Measurements from ENCODE around the gene KCTD3.
A peak's percentile ranks its signal among the peaks of the same experiment; 100 is the strongest.

KCTD3 gene

GRCh38 chr1:215539803-215540570 is 27.1 kb upstream of the KCTD3 start:
- Histone ChIP-seq H3K36me3 (ENCODE audit: insufficient read depth, low read length) (no peaks in the 10 kb centered on the region), H3K27me3 (ENCODE audit: control insufficient read depth in 1 of 2, insufficient read depth in 2 of 2, low read length in 2 of 2) (no peaks in the 10 kb centered on the region), H3K9ac (ENCODE audit: low read length) (no peak overlapping the region), H3K9me3 (ENCODE audit: low read length) (no peaks in the 10 kb centered on the region), H3K4me3 (ENCODE audit: low read depth in 1 of 2, low read length in 2 of 2) (no peak overlapping the region), H3K4me1 (ENCODE audit: insufficient read depth, low read length) (peaks cover 29% of the 10 kb centered on the region), H3K27ac (ENCODE audit: low read depth, low read length) (peak overlapping the region; percentile 67)

- no peaks in the 10 kb centered on the region for H3K9me3 ChIP-seq (ENCODE audit: low read length)
- H3K27me3 ChIP-seq (ENCODE audit: control insufficient read depth in 1 of 2, insufficient read depth in 2 of 2, low read length in 2 of 2): no peaks in the 10 kb centered on the region
- no peaks in the 10 kb centered on the region for H3K36me3 ChIP-seq (ENCODE audit: insufficient read depth, low read length)
- H3K4me3 ChIP-seq (ENCODE audit: low read depth in 1 of 2, low read length in 2 of 2): no peak overlapping the region
- no peak overlapping the region for H3K27ac ChIP-seq (ENCODE audit: low read depth, low read length)
- no peak overlapping the region for H3K9ac ChIP-seq (ENCODE audit: low read length)
- H3K4me1 ChIP-seq (ENCODE audit: insufficient read depth, low read length): peaks cover 40% of the 10 kb centered on the region
These were observed 24.8 kb upstream of the KCTD3 start for GRCh38 chr1:215542301-215542700.

GRCh38 chr1:215543191-215543606 is 23.9 kb upstream of the KCTD3 start:
- Histone ChIP-seq H3K4me3 (ENCODE audit: low read depth in 1 of 2, low read length in 2 of 2) (no peak overlapping the region), H3K27ac (ENCODE audit: low read depth, low read length) (no peak overlapping the region)

GRCh38 chr1:215543806-215544205 is 23.3 kb upstream of the KCTD3 start:
- Histone ChIP-seq H3K9me3 (ENCODE audit: low read length) (no peaks in the 10 kb centered on the region), H3K36me3 (ENCODE audit: insufficient read depth, low read length) (no peaks in the 10 kb centered on the region), H3K4me3 (ENCODE audit: low read depth in 1 of 2, low read length in 2 of 2) (no peak overlapping the region), H3K27me3 (ENCODE audit: control insufficient read depth in 1 of 2, insufficient read depth in 2 of 2, low read length in 2 of 2) (no peaks in the 10 kb centered on the region), H3K27ac (ENCODE audit: low read depth, low read length) (no peak overlapping the region), H3K9ac (ENCODE audit: low read length) (no peak overlapping the region), H3K4me1 (ENCODE audit: insufficient read depth, low read length) (peaks cover 47% of the 10 kb centered on the region)

More at GRCh38 chr1:215543191-215543606, 23.9 kb upstream of the KCTD3 start:
- Histone ChIP-seq H3K4me1 (ENCODE audit: insufficient read depth, low read length) (peaks cover 47% of the 10 kb centered on the region), H3K9me3 (ENCODE audit: low read length) (no peaks in the 10 kb centered on the region), H3K9ac (ENCODE audit: low read length) (no peak overlapping the region), H3K36me3 (ENCODE audit: insufficient read depth, low read length) (no peaks in the 10 kb centered on the region), H3K27me3 (ENCODE audit: control insufficient read depth in 1 of 2, insufficient read depth in 2 of 2, low read length in 2 of 2) (no peaks in the 10 kb centered on the region)

- no peaks in the 10 kb centered on the region for H3K9me3 ChIP-seq (ENCODE audit: low read length)
- no peaks in the 10 kb centered on the region for H3K27me3 ChIP-seq (ENCODE audit: control insufficient read depth in 1 of 2, insufficient read depth in 2 of 2, low read length in 2 of 2)
- H3K27ac ChIP-seq (ENCODE audit: low read depth, low read length): peak overlapping the region; percentile 19
- H3K4me3 ChIP-seq (ENCODE audit: low read depth in 1 of 2, low read length in 2 of 2): no peak overlapping the region
- peaks cover 41% of the 10 kb centered on the region for H3K4me1 ChIP-seq (ENCODE audit: insufficient read depth, low read length)
- no peak overlapping the region for H3K9ac ChIP-seq (ENCODE audit: low read length)
- no peaks in the 10 kb centered on the region for H3K36me3 ChIP-seq (ENCODE audit: insufficient read depth, low read length)
These were observed 22.5 kb upstream of the KCTD3 start for GRCh38 chr1:215544566-215544965.

- Histone ChIP-seq H3K9me3 (ENCODE audit: low read length) (no peaks in the 10 kb centered on the region), H3K4me3 (ENCODE audit: low read depth in 1 of 2, low read length in 2 of 2) (no peak overlapping the region), H3K9ac (ENCODE audit: low read length) (no peak overlapping the region), H3K36me3 (ENCODE audit: insufficient read depth, low read length) (no peaks in the 10 kb centered on the region), H3K27ac (ENCODE audit: low read depth, low read length) (peak overlapping the region; percentile 19), H3K27me3 (ENCODE audit: control insufficient read depth in 1 of 2, insufficient read depth in 2 of 2, low read length in 2 of 2) (no peaks in the 10 kb centered on the region), H3K4me1 (ENCODE audit: insufficient read depth, low read length) (peaks cover 35% of the 10 kb centered on the region)
These were observed 22.0 kb upstream of the KCTD3 start for GRCh38 chr1:215545096-215545495.

GRCh38 chr1:215547011-215547410 is 20.1 kb upstream of the KCTD3 start:
- Histone ChIP-seq H3K9ac (ENCODE audit: low read length) (no peak overlapping the region), H3K9me3 (ENCODE audit: low read length) (no peaks in the 10 kb centered on the region), H3K27me3 (ENCODE audit: control insufficient read depth in 1 of 2, insufficient read depth in 2 of 2, low read length in 2 of 2) (no peaks in the 10 kb centered on the region), H3K27ac (ENCODE audit: low read depth, low read length) (peak overlapping the region; percentile 49), H3K36me3 (ENCODE audit: insufficient read depth, low read length) (no peaks in the 10 kb centered on the region), H3K4me1 (ENCODE audit: insufficient read depth, low read length) (peaks cover 29% of the 10 kb centered on the region), H3K4me3 (ENCODE audit: low read depth in 1 of 2, low read length in 2 of 2) (no peak overlapping the region)

GRCh38 chr1:215551806-215552205 is 15.3 kb upstream of the KCTD3 start:
- Histone ChIP-seq H3K4me3 (ENCODE audit: low read depth in 1 of 2, low read length in 2 of 2) (no peak overlapping the region), H3K4me1 (ENCODE audit: insufficient read depth, low read length) (peaks cover 11% of the 10 kb centered on the region), H3K9me3 (ENCODE audit: low read length) (no peaks in the 10 kb centered on the region), H3K27me3 (ENCODE audit: control insufficient read depth in 1 of 2, insufficient read depth in 2 of 2, low read length in 2 of 2) (no peaks in the 10 kb centered on the region), H3K9ac (ENCODE audit: low read length) (no peak overlapping the region), H3K36me3 (ENCODE audit: insufficient read depth, low read length) (no peaks in the 10 kb centered on the region), H3K27ac (ENCODE audit: low read depth, low read length) (no peak overlapping the region)

GRCh38 chr1:215554865-215555264 is 12.2 kb upstream of the KCTD3 start:
- H3K36me3 ChIP-seq (ENCODE audit: insufficient read depth, low read length): no peaks in the 10 kb centered on the region
- H3K9me3 ChIP-seq (ENCODE audit: low read length): no peaks in the 10 kb centered on the region
- no peaks in the 10 kb centered on the region for H3K4me1 ChIP-seq (ENCODE audit: insufficient read depth, low read length)
- no peak overlapping the region for H3K9ac ChIP-seq (ENCODE audit: low read length)
- no peak overlapping the region for H3K27ac ChIP-seq (ENCODE audit: low read depth, low read length)
- H3K4me3 ChIP-seq (ENCODE audit: low read depth in 1 of 2, low read length in 2 of 2): no peak overlapping the region
- no peaks in the 10 kb centered on the region for H3K27me3 ChIP-seq (ENCODE audit: control insufficient read depth in 1 of 2, insufficient read depth in 2 of 2, low read length in 2 of 2)

- Histone ChIP-seq H3K4me1 (ENCODE audit: insufficient read depth, low read length) (no peaks in the 10 kb centered on the region), H3K36me3 (ENCODE audit: insufficient read depth, low read length) (no peaks in the 10 kb centered on the region), H3K27me3 (ENCODE audit: control insufficient read depth in 1 of 2, insufficient read depth in 2 of 2, low read length in 2 of 2) (no peaks in the 10 kb centered on the region), H3K27ac (ENCODE audit: low read depth, low read length) (no peak overlapping the region), H3K9me3 (ENCODE audit: low read length) (no peaks in the 10 kb centered on the region), H3K4me3 (ENCODE audit: low read depth in 1 of 2, low read length in 2 of 2) (no peak overlapping the region), H3K9ac (ENCODE audit: low read length) (no peak overlapping the region)
These were observed 11.6 kb upstream of the KCTD3 start for GRCh38 chr1:215555531-215555930.

GRCh38 chr1:215556996-215557395 is 10.1 kb upstream of the KCTD3 start:
- H3K36me3 ChIP-seq (ENCODE audit: insufficient read depth, low read length): no peaks in the 10 kb centered on the region
- H3K27ac ChIP-seq (ENCODE audit: low read depth, low read length): no peak overlapping the region
- H3K9me3 ChIP-seq (ENCODE audit: low read length): no peaks in the 10 kb centered on the region
- H3K9ac ChIP-seq (ENCODE audit: low read length): no peak overlapping the region
- H3K27me3 ChIP-seq (ENCODE audit: control insufficient read depth in 1 of 2, insufficient read depth in 2 of 2, low read length in 2 of 2): no peaks in the 10 kb centered on the region
- H3K4me1 ChIP-seq (ENCODE audit: insufficient read depth, low read length): no peaks in the 10 kb centered on the region
- H3K4me3 ChIP-seq (ENCODE audit: low read depth in 1 of 2, low read length in 2 of 2): no peak overlapping the region

GRCh38 chr1:215557504-215557903 is 9.6 kb upstream of the KCTD3 start:
- no peaks in the 10 kb centered on the region for H3K4me1 ChIP-seq (ENCODE audit: insufficient read depth, low read length)
- H3K36me3 ChIP-seq (ENCODE audit: insufficient read depth, low read length): no peaks in the 10 kb centered on the region
- H3K27me3 ChIP-seq (ENCODE audit: control insufficient read depth in 1 of 2, insufficient read depth in 2 of 2, low read length in 2 of 2): no peaks in the 10 kb centered on the region
- no peak overlapping the region for H3K4me3 ChIP-seq (ENCODE audit: low read depth in 1 of 2, low read length in 2 of 2)
- no peak overlapping the region for H3K9ac ChIP-seq (ENCODE audit: low read length)
- no peak overlapping the region for H3K27ac ChIP-seq (ENCODE audit: low read depth, low read length)
- no peaks in the 10 kb centered on the region for H3K9me3 ChIP-seq (ENCODE audit: low read length)
